IMR-90 (cell line): Measurements from ENCODE around the gene PCP2. TPM values are rescaled to one million over a fixed set of nuclear protein-coding genes. Genes with fewer than 3 reads are reported as not detected.

ENCODE experiments used
- ATAC-seq: fragments of 200-7000 bp; cut with Tn5 transposase; 2 replicates; pipeline ENCODE4 v1.9.1; 2020; ENCODE audit warnings: low read depth, mild to moderate bottlenecking, moderate library complexity
- BruUV-seq: library from RNA; stranded (reverse); fragments of 400-500 nt; replicated peaks from 2 replicates; lab custom pipeline; 2021; lab: Mats Ljungman, UMichigan
- CTCF ChIA-PET: fragments of 300-600 bp; formaldehyde crosslinking; extraction: SDS; loops from one replicate; lab custom pipeline; 2021; ENCODE audit warnings: antibody characterized with exemption; lab: Yijun Ruan, JAX
- POLR2A ChIA-PET: fragments of 300-600 bp; sonication (Branson Sonifier 250); formaldehyde crosslinking; loops from one replicate; lab custom pipeline; 2022; ENCODE audit warnings: antibody characterized with exemption; ENCODE audit not compliant: unreplicated experiment; lab: Charles Lee
- DNase-seq: peaks from one replicate; pipeline ENCODE4 v3.0.0; 2013
- H2AFZ ChIP-seq: replicated peaks from 2 replicates; pipeline ENCODE3; 2013; ENCODE audit warnings: low read length, mild to moderate bottlenecking; ENCODE audit not compliant: poor library complexity
- H2AK5ac ChIP-seq: 2 replicates; pipeline ENCODE4 v1.6.1; 2013; ENCODE audit warnings: low read depth, low read length, inconsistent platforms
- H2AK9ac ChIP-seq: replicated peaks from 2 replicates; pipeline ENCODE3; 2013; ENCODE audit warnings: mild to moderate bottlenecking, low read depth, low read length, moderate library complexity; ENCODE audit not compliant: poor library complexity
- H2BK120ac ChIP-seq: 2 replicates; pipeline ENCODE4 v1.6.1; 2013; ENCODE audit warnings: low read depth, low read length, inconsistent platforms
- H2BK15ac ChIP-seq: 3 replicates; pipeline ENCODE4 v1.6.1; 2013; ENCODE audit warnings: low read depth, low read length, inconsistent platforms
- H2BK20ac ChIP-seq: 2 replicates; pipeline ENCODE4 v1.6.1; 2013; ENCODE audit warnings: low read depth, mild to moderate bottlenecking, inconsistent platforms, low read length, moderate library complexity
- H2BK5ac ChIP-seq: 2 replicates; pipeline ENCODE4 v1.6.1; 2013; ENCODE audit warnings: mild to moderate bottlenecking, low read depth, low read length, inconsistent platforms; ENCODE audit not compliant: poor library complexity, severe bottlenecking
- H3K14ac ChIP-seq: replicated peaks from 2 replicates; pipeline ENCODE4 v1.6.1; 2013; ENCODE audit warnings: low read depth, low read length, inconsistent platforms
- H3K18ac ChIP-seq: 2 replicates; pipeline ENCODE4 v1.6.1; 2013; ENCODE audit warnings: low read depth, low read length, control low read depth
- H3K23ac ChIP-seq: 2 replicates; pipeline ENCODE4 v1.6.1; 2013; ENCODE audit warnings: low read depth, low read length, inconsistent platforms
- H3K27ac ChIP-seq: 2 replicates; pipeline ENCODE4 v1.5.1; 2013; ENCODE audit warnings: mild to moderate bottlenecking, control low read depth, low read length; ENCODE audit not compliant: insufficient read depth
- H3K27me3 ChIP-seq: 2 replicates; pipeline ENCODE4 v1.6.1; 2013; ENCODE audit warnings: low read length; ENCODE audit not compliant: control insufficient read depth, insufficient read depth
- H3K36me3 ChIP-seq: 2 replicates; pipeline ENCODE4 v1.6.1; 2013; ENCODE audit warnings: low read length, mixed read lengths; ENCODE audit not compliant: control insufficient read depth, insufficient read depth
- H3K4ac ChIP-seq: 2 replicates; pipeline ENCODE4 v1.6.1; 2013; ENCODE audit warnings: low read depth, low read length, inconsistent platforms
- H3K4me1 ChIP-seq: 2 replicates; pipeline ENCODE4 v1.6.1; 2013; ENCODE audit warnings: low read length, mixed read lengths; ENCODE audit not compliant: control insufficient read depth, insufficient read depth
- H3K4me2 ChIP-seq: 2 replicates; pipeline ENCODE4 v1.6.1; 2013; ENCODE audit warnings: low read depth, mild to moderate bottlenecking, control low read depth, low read length, moderate library complexity
- H3K4me3 ChIP-seq: 2 replicates; pipeline ENCODE4 v1.5.1; 2013; ENCODE audit warnings: low read depth, mild to moderate bottlenecking, control low read depth, low read length, moderate library complexity; ENCODE audit not compliant: insufficient read depth
- H3K56ac ChIP-seq: 2 replicates; pipeline ENCODE4 v1.6.1; 2013; ENCODE audit warnings: low read length, inconsistent platforms; ENCODE audit not compliant: insufficient read depth; ENCODE audit errors: extremely low read depth
- H3K79me1 ChIP-seq, 2 experiments: 2 replicates each; pipeline ENCODE4 v1.6.1; 2013; ENCODE audit warnings: low read length in 2 of 2, inconsistent platforms in 1 of 2, low read depth in 1 of 2
- H3K9ac ChIP-seq: 2 replicates; pipeline ENCODE4 v1.6.1; 2013; ENCODE audit warnings: low read depth, low read length, control low read depth
- H3K9me1 ChIP-seq: 2 replicates; pipeline ENCODE4 v1.6.1; 2013; ENCODE audit warnings: low read length, inconsistent platforms; ENCODE audit not compliant: insufficient read depth
- H3K9me3 ChIP-seq: 2 replicates; pipeline ENCODE4 v1.6.1; 2013; ENCODE audit warnings: low read length; ENCODE audit not compliant: control insufficient read depth, insufficient read depth
- H4K20me1 ChIP-seq: 2 replicates; pipeline ENCODE4 v1.6.1; 2013; ENCODE audit warnings: low read length, inconsistent platforms; ENCODE audit not compliant: insufficient read depth
- H4K5ac ChIP-seq: 2 replicates; pipeline ENCODE4 v1.6.1; 2013; ENCODE audit warnings: mild to moderate bottlenecking, low read depth, low read length, control low read depth
- H4K8ac ChIP-seq, 2 experiments: 2 replicates each; pipeline ENCODE4 v1.6.1; 2013; ENCODE audit warnings: low read depth in 2 of 2, low read length in 2 of 2, control low read depth in 1 of 2, inconsistent platforms in 1 of 2
- H4K91ac ChIP-seq: 2 replicates; pipeline ENCODE4 v1.6.1; 2013; ENCODE audit warnings: low read depth, low read length, inconsistent platforms; ENCODE audit not compliant: insufficient read depth
- WGBS, 2 experiments: methylation state at CpG; one replicate each; pipeline versions ENCODE4 v1.1.5 to v1.1.7; 2013; ENCODE audit warnings: missing lambda C conversion rate in 2 of 2; ENCODE audit not compliant: insufficient read length in 1 of 2; ENCODE audit errors: extremely low coverage in 2 of 2; 5-methylcytosine and 5-hydroxymethylcytosine counted together
- dilution Hi-C: fragments of 300-500 bp; cut with HindIII; formaldehyde crosslinking; loops from one replicate; pipeline ENCODE4 v1.14.3; 2018; ENCODE audit warnings: low sequenced_read_pairs; ENCODE audit not compliant: unreplicated experiment
- in situ Hi-C: fragments of 300-500 bp; cut with MboI; formaldehyde crosslinking; loops from 3 replicates; pipeline ENCODE4 v1.14.3; 2019; ENCODE audit warnings: low sequenced_read_pairs, inconsistent platforms, mixed read lengths
- intact Hi-C: fragments of 100-400 bp; cut with micrococcal nuclease; formaldehyde crosslinking; loops from 2 replicates; pipeline ENCODE4 v1.10.0; 2022
- polyA plus RNA-seq, 3 experiments: library from polyadenylated mRNA; depleted of rRNA; stranded (reverse); fragments of >200 nt; gene quantifications; 2 replicates each; pipeline ENCODE4 v1.2.3, GENCODE V29; 2012; ENCODE audit warnings: low replicate concordance in 1 of 3
- total RNA-seq: library from RNA; depleted of rRNA; stranded (reverse); fragments of >200 nt; gene quantifications from 2 replicates; pipeline ENCODE4 v1.2.3, GENCODE V29; 2012
- TF ChIP-seq, protein P1 (sequence below): fragments of 150-350 bp; IDR thresholded peaks from 2 replicates; pipeline ENCODE4 v1.6.1; 2017; ENCODE audit warnings: mild to moderate bottlenecking, antibody characterized with exemption, low read length, low read depth
- TF ChIP-seq, protein P2 (sequence below): fragments of 150-350 bp; IDR thresholded peaks from 2 replicates; pipeline ENCODE4 v1.6.1; 2016; ENCODE audit warnings: low read depth, mild to moderate bottlenecking, low read length, moderate library complexity, borderline replicate concordance

PCP2 gene
- total and polyA plus RNA-seq, 2 of the 4 experiments (the other 2 are of a cell fraction), result not detected

DNA sequence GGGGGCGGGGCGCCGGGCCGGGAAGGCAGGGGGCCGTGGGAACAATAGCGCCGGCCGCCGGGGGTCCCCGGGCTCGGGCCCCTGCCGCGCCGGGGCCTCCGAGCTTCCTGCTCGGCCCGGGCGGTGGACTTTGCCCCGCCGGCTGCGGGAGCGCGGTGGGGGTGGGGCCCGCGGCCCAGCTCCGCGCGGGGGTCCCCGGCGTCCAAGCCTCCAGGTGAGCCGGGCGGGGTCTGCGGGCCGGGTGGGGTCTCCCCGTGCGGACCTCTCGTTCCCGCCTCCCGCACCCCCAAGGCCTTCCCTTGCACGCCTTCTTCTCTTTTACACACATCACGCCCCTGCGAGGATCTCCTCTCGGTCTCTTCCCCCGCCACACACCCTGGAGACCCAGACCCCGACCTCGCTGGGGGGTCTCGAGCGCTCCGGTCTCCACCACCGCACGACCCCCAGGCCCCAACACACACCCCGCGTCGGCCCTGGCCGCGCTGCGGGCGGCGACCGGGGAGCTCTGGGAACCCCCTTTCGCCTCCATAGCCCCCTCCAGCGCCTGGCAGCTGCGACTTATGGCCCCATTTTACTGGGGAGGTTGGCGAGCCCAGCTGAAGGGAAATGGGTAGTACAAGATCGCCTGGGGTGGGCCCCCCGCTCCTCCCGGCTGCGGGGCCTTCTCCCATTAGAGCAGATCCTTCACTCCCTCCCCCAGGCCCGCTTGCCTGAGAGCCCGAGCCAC, 37.1 kb downstream of the PCP2 start:
- Histone ChIP-seq H3K4me3 (no peak overlapping the region), H4K5ac (no peak overlapping the region), H3K4ac (no peak overlapping the region), H3K4me1 (no peaks in the 10 kb centered on the region), H2BK5ac (no peak overlapping the region), H4K20me1 (no peaks in the 10 kb centered on the region), H2BK15ac (no peak overlapping the region), H3K27ac (no peak overlapping the region), H2AK5ac (no peak overlapping the region), H3K79me1 (no peaks in the 10 kb centered on the region), H3K9me3 (no peaks in the 10 kb centered on the region), H3K27me3 (peaks cover 39% of the 10 kb centered on the region), H2AK9ac (peak overlapping the region; percentile 55), H4K91ac (no peak overlapping the region), H2BK20ac (no peak overlapping the region), H3K23ac (no peak overlapping the region), H2BK120ac (no peak overlapping the region), H2AFZ (no peak overlapping the region), H3K9ac (no peak overlapping the region), H4K8ac (no peak overlapping the region), H3K56ac (no peak overlapping the region), H3K18ac (no peak overlapping the region), H3K36me3 (no peaks in the 10 kb centered on the region), H3K9me1 (no peaks in the 10 kb centered on the region), H3K14ac (no peak overlapping the region), H3K4me2 (no peak overlapping the region)
- POLR2A ChIA-PET, result no interaction called here
- intact Hi-C loops (no loop called here), in situ Hi-C loops (no loop called here), dilution Hi-C loops (no loop called here)
- CTCF ChIA-PET, result no interaction called here
- DNase-seq, result no peak
- TF ChIP-seq, protein P1, sequence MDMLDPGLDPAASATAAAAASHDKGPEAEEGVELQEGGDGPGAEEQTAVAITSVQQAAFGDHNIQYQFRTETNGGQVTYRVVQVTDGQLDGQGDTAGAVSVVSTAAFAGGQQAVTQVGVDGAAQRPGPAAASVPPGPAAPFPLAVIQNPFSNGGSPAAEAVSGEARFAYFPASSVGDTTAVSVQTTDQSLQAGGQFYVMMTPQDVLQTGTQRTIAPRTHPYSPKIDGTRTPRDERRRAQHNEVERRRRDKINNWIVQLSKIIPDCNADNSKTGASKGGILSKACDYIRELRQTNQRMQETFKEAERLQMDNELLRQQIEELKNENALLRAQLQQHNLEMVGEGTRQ, result no peak
- TF ChIP-seq, protein P2, sequence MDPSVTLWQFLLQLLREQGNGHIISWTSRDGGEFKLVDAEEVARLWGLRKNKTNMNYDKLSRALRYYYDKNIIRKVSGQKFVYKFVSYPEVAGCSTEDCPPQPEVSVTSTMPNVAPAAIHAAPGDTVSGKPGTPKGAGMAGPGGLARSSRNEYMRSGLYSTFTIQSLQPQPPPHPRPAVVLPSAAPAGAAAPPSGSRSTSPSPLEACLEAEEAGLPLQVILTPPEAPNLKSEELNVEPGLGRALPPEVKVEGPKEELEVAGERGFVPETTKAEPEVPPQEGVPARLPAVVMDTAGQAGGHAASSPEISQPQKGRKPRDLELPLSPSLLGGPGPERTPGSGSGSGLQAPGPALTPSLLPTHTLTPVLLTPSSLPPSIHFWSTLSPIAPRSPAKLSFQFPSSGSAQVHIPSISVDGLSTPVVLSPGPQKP, result no peak
- WGBS, 2 experiments, result 0% methylated on average over 31 of the region's 70 CpGs; no CpG with 5 or more reads in 1 of the 2 experiments
- ATAC-seq, result no peak
- no TSS peak for BruUV-seq
